ENCODE data around the gene AGBL2.
"Not testable (repeated sequence)": the region's sequence is repeated elsewhere in the genome, so short reads cannot be mapped to it uniquely, and the experiment has no call there.

DNA sequence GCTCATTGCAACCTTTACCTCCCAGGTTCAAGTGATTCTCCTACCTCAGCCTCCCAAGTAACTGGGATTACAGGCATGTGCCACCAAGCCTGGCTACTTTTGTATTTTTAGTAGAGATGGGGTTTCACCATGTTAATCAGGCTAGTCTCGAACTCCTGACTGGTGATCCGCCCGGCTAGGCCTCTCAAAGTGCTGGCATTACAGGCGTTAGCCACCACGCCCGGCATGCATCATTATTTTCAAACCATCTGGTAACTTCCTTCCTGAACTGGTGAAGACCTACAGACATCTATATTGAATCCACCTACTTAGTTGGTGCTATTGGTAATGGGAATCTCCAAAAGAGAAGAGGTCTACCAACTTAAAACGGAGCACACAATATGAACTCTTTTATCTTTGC is 22.6 kb upstream of the AGBL2 start:
- TF ChIP-seq, protein P1, sequence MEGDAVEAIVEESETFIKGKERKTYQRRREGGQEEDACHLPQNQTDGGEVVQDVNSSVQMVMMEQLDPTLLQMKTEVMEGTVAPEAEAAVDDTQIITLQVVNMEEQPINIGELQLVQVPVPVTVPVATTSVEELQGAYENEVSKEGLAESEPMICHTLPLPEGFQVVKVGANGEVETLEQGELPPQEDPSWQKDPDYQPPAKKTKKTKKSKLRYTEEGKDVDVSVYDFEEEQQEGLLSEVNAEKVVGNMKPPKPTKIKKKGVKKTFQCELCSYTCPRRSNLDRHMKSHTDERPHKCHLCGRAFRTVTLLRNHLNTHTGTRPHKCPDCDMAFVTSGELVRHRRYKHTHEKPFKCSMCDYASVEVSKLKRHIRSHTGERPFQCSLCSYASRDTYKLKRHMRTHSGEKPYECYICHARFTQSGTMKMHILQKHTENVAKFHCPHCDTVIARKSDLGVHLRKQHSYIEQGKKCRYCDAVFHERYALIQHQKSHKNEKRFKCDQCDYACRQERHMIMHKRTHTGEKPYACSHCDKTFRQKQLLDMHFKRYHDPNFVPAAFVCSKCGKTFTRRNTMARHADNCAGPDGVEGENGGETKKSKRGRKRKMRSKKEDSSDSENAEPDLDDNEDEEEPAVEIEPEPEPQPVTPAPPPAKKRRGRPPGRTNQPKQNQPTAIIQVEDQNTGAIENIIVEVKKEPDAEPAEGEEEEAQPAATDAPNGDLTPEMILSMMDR (IDR thresholded peaks at IDR 0.05): not testable (repeated sequence)
- not testable (repeated sequence) for TF ChIP-seq POLR2A (IDR thresholded peaks at IDR 0.05)
